Retinal pigment epithelial cell (primary cell): ENCODE data around the gene RANBP3L.
A peak's percentile ranks its signal among the peaks of the same experiment; 100 is the strongest.
"Not testable (repeated sequence)": the region's sequence is repeated elsewhere in the genome, so short reads cannot be mapped to it uniquely, and the experiment has no call there.

Experiments
- DNase-seq: peaks from one replicate; pipeline ENCODE4 v3.0.0-alpha.2; 2010; ENCODE audit warnings: low read depth
- H3K4me3 ChIP-seq: 2 replicates; pipeline ENCODE4 v1.5.1; 2011; ENCODE audit warnings: mild to moderate bottlenecking, low read length, control low read depth, moderate library complexity
- TF ChIP-seq, protein P1 (sequence below): conservative IDR thresholded peaks from 2 replicates; pipeline ENCODE4 v1.5.1; 2011; ENCODE audit warnings: low read depth, low read length, control low read depth, inconsistent platforms

The RANBP3L gene

DNA sequence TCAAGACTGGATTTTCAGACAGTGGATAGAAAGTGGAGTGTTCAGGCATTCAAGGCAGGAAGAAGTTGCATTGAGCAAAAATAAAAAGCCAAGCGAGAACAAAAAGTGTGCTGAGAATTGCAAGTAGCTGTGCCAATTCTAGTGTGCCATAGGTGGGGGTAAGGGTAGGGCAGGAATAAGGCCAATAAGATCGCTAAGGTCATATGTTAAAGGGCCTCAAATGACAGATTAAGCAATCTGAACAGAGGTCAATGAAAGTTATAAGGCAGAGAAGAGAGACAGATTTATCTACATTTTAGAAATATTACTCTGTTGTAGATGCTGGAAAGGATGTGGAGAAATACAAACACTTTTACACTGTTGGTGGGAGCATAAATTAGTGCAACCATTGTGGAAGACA, 96.4 kb downstream of the RANBP3L start:
- H3K4me3 ChIP-seq = no peak overlapping the region
- TF ChIP-seq, protein P1, sequence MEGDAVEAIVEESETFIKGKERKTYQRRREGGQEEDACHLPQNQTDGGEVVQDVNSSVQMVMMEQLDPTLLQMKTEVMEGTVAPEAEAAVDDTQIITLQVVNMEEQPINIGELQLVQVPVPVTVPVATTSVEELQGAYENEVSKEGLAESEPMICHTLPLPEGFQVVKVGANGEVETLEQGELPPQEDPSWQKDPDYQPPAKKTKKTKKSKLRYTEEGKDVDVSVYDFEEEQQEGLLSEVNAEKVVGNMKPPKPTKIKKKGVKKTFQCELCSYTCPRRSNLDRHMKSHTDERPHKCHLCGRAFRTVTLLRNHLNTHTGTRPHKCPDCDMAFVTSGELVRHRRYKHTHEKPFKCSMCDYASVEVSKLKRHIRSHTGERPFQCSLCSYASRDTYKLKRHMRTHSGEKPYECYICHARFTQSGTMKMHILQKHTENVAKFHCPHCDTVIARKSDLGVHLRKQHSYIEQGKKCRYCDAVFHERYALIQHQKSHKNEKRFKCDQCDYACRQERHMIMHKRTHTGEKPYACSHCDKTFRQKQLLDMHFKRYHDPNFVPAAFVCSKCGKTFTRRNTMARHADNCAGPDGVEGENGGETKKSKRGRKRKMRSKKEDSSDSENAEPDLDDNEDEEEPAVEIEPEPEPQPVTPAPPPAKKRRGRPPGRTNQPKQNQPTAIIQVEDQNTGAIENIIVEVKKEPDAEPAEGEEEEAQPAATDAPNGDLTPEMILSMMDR = no peak
- no peak for DNase-seq

DNA sequence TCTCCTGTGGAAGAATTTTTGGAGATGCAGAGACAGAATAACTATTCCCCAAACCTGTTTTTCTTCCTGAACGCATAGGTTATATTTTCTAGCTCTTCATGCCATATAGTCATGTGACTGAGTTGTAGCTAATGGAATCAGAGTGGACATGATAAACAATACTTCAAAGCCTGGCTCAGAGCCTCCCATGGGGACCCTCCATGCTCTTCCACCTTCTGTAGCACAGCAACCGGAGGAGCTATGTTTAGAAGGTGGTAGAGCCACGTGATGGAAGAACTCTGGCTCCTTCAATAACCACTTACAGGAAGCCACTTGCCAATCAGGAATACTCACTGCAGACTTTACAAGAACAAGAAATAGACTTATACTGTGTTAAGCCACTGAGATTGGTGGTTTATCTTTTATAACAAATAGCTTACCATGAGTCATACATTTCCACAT, 99.2 kb downstream of the RANBP3L start:
- peak; percentile 80 for DNase-seq
- no peak overlapping the region for H3K4me3 ChIP-seq
- TF ChIP-seq, protein P1 = no peak

DNA sequence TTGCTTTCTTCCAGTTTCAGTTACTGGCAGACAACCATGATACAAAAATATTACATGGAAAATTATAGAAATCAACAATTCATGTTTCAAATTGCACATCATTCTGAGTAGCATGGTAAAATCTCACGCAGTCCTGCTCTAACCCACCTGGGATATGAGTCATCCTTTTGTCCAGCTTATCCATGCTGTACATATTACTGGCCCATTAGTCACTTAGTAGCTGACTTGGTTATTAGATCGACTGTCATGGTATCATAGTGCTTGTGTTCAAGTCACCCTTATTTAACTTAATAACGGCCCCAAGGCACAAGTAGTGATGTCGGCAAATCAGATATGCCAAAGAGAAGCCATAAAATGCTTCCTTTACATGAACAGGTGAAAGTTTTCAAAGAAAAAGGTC, 101.2 kb downstream of the RANBP3L start:
- TF ChIP-seq, protein P1 = no peak
- DNase-seq = peak; percentile 4
- H3K4me3 ChIP-seq = no peak overlapping the region

DNA sequence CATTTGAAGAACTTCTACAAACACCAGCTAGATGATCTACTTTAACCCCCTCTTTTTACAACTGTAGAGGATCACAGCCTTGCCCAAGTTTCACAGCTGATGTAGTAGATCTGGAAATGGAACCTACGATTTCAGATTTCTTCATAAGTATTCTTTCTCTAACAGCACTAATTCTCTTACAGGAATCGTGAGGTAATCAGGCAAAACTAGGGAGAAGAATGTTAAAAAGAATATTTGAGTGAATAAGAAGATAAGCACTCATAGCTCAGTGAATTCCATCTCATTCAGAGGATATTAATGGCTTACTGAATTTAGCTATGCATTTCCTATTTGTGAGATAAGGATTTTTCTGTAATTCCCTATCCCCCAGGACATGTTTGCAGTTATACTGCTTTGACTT, 102.1 kb downstream of the RANBP3L start:
- peak; percentile 29 for DNase-seq
- TF ChIP-seq, protein P1 = no peak
- H3K4me3 ChIP-seq = no peak overlapping the region

DNA sequence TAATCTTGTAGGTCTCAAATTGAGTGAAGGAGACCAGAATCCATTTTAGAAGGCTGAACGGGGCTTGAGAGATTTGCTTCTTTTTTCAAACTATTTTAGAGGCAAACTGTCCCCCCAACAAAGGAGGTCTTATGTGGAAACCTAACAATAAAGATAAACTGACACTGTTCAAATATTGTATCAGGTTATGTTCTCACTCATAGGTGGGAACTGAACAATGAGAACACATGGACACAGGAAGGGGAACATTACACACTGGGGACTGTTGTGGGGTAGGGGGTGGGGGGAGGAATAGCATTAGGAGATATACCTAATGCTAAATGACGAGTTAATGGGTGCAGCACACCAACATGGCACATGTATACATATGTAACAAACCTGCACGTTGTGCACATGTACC, 102.9 kb downstream of the RANBP3L start:
- DNase-seq, H3K4me3 ChIP-seq: not testable (repeated sequence)
